SK-N-SH (cell line): ENCODE data around the gene MAGEA8. TPM values are rescaled to one million over a fixed set of nuclear protein-coding genes. Genes with fewer than 3 reads are reported as not detected.
"Not testable (repeated sequence)": the region's sequence is repeated elsewhere in the genome, so short reads cannot be mapped to it uniquely, and the experiment has no call there.

Experiments used
- CTCF ChIA-PET: fragments of 300-600, 350-600 bp; formaldehyde crosslinking; extraction: SDS; loops from one replicate; lab custom pipeline; 2021; lab: Yijun Ruan, JAX
- POLR2A ChIA-PET: fragments of 350-600 bp; sonication (Branson Sonifier 250); formaldehyde crosslinking; extraction: SDS; loops from one replicate; lab custom pipeline; 2020; ENCODE audit warnings: antibody characterized with exemption, inconsistent platforms; lab: Yijun Ruan, JAX
- DNase-seq: peaks from one replicate; pipeline ENCODE4 v3.0.0; 2012
- H2AFZ ChIP-seq: fragments of 200-600 bp; sonication (generic); 2 replicates; pipeline ENCODE4 v1.8.1; 2016; ENCODE audit warnings: antibody characterized with exemption, mild to moderate bottlenecking, low read depth
- H3F3A ChIP-seq: fragments of 200-600 bp; sonication (generic); replicated peaks from 2 replicates; pipeline ENCODE3; 2016; ENCODE audit warnings: antibody characterized with exemption, mild to moderate bottlenecking; ENCODE audit not compliant: insufficient read depth
- H3K27ac ChIP-seq, 2 experiments: fragments of 200-500 bp in 1 of 2; fragments of 200-600 bp in 1 of 2; sonication (Bioruptor generic) in 1 of 2; sonication (generic), shearing (Covaris generic) in 1 of 2; 2 replicates each; pipeline versions ENCODE4 v1.5.1 to v1.6.1; 2014 to 2016; ENCODE audit warnings: low read depth in 2 of 2, inconsistent platforms in 1 of 2, low read length in 1 of 2, mild to moderate bottlenecking in 1 of 2, mixed read lengths in 1 of 2
- H3K27me3 ChIP-seq: fragments of 200-600 bp; sonication (generic), shearing (Covaris generic); 2 replicates; pipeline ENCODE4 v1.6.1; 2016; ENCODE audit warnings: mixed run types; ENCODE audit not compliant: insufficient read depth
- H3K36me3 ChIP-seq, 2 experiments: fragments of 200-500 bp in 1 of 2; fragments of 200-600 bp in 1 of 2; sonication (Bioruptor generic) in 1 of 2; sonication (generic) in 1 of 2; replicated peaks in 1 of 2; 2 replicates each; pipeline versions ENCODE3 to v1.5.1; 2014 to 2016; ENCODE audit warnings: low read length in 1 of 2, mild to moderate bottlenecking in 1 of 2; ENCODE audit not compliant: insufficient read depth in 2 of 2, control insufficient read depth in 1 of 2
- H3K4me1 ChIP-seq, 2 experiments: fragments of 200-500 bp in 1 of 2; fragments of 200-600 bp in 1 of 2; sonication (Bioruptor generic) in 1 of 2; sonication (generic), shearing (Covaris generic) in 1 of 2; 2 replicates each; pipeline versions ENCODE4 v1.5.1 to v1.6.1; 2014 to 2016; ENCODE audit warnings: low read depth in 1 of 2, low read length in 1 of 2, mixed run types in 1 of 2; ENCODE audit not compliant: insufficient read depth in 2 of 2, control insufficient read depth in 1 of 2
- H3K4me2 ChIP-seq: fragments of 200-600 bp; sonication (generic), shearing (Covaris generic); 2 replicates; pipeline ENCODE4 v1.6.1; 2017; ENCODE audit warnings: mixed run types
- H3K4me3 ChIP-seq, 2 experiments: fragments of 200-500 bp in 1 of 2; fragments of 200-600 bp in 1 of 2; sonication (Bioruptor generic) in 1 of 2; sonication (generic), shearing (Covaris generic) in 1 of 2; 2 replicates each; pipeline versions ENCODE4 v1.5.1 to v1.8.1; 2014 to 2016; ENCODE audit warnings: low read depth in 2 of 2, inconsistent platforms in 1 of 2, low read length in 1 of 2, mild to moderate bottlenecking in 1 of 2, mixed read lengths in 1 of 2, moderate library complexity in 1 of 2
- H3K79me2 ChIP-seq: fragments of 200-600 bp; sonication (generic); 2 replicates; pipeline ENCODE4 v1.8.1; 2017; ENCODE audit warnings: mild to moderate bottlenecking; ENCODE audit not compliant: insufficient read depth
- H3K9ac ChIP-seq: fragments of 200-600 bp; sonication (generic); 2 replicates; pipeline ENCODE4 v1.6.1; 2017; ENCODE audit warnings: mixed run types
- H3K9me2 ChIP-seq: fragments of 200-600 bp; sonication (generic); 2 replicates; pipeline ENCODE4 v1.6.1; 2017; ENCODE audit warnings: mixed run types
- H3K9me3 ChIP-seq: fragments of 200-600 bp; sonication (generic); 2 replicates; pipeline ENCODE4 v1.6.1; 2017; ENCODE audit warnings: mixed run types, mild to moderate bottlenecking, moderate library complexity
- H4K20me1 ChIP-seq: fragments of 200-600 bp; sonication (generic); 2 replicates; pipeline ENCODE4 v1.6.1; 2017; ENCODE audit warnings: mild to moderate bottlenecking, mixed run types; ENCODE audit not compliant: insufficient read depth
- CHD2 ChIP-seq: fragments of 150-350 bp; IDR thresholded peaks from 2 replicates; pipeline ENCODE4 v1.6.1; 2018; ENCODE audit warnings: low read length; ENCODE audit not compliant: partially characterized antibody
- EP300 ChIP-seq, 2 experiments: IDR thresholded peaks; 2 replicates each; pipeline versions ENCODE4 v1.4.0 to v1.6.1; 2012; ENCODE audit warnings: borderline replicate concordance in 1 of 2, low read depth in 1 of 2, low read length in 1 of 2
- FOSL2 ChIP-seq: IDR thresholded peaks from 2 replicates; pipeline ENCODE4 v1.4.0; 2012; ENCODE audit warnings: low read depth, mild to moderate bottlenecking, moderate library complexity, borderline replicate concordance
- GATA2 ChIP-seq: sonication (generic); formaldehyde crosslinking; IDR thresholded peaks from 2 replicates; pipeline ENCODE4 v1.5.0; 2020; ENCODE audit warnings: mild to moderate bottlenecking, missing genetic modification reagents
- NFIC ChIP-seq: IDR thresholded peaks from 2 replicates; pipeline ENCODE4 v1.4.0; 2012; ENCODE audit warnings: borderline replicate concordance
- RAD21 ChIP-seq: IDR thresholded peaks from 2 replicates; pipeline ENCODE4 v1.6.1; 2012; ENCODE audit warnings: mild to moderate bottlenecking, low read length
- RXRA ChIP-seq: IDR thresholded peaks from 2 replicates; pipeline ENCODE4 v1.4.0; 2012; ENCODE audit warnings: low read depth, mild to moderate bottlenecking, borderline replicate concordance
- SIN3A ChIP-seq: IDR thresholded peaks from 2 replicates; pipeline ENCODE4 v1.6.1; 2012; ENCODE audit warnings: low read depth, mild to moderate bottlenecking, low read length, moderate library complexity, borderline replicate concordance
- WGBS: methylation state at CpG from one replicate; pipeline ENCODE4 v1.1.6; 2017; ENCODE audit warnings: low lambda C conversion rate; 5-methylcytosine and 5-hydroxymethylcytosine counted together
- polyA plus RNA-seq, 3 experiments: library from polyadenylated mRNA; depleted of rRNA; stranded (reverse); fragments of >200 nt; gene quantifications; 2 replicates each; pipeline ENCODE4 v1.2.3, GENCODE V29; 2012
- TF ChIP-seq, protein P1 (sequence below): IDR thresholded peaks from 2 replicates; pipeline ENCODE4 v1.6.1; 2012; ENCODE audit warnings: mild to moderate bottlenecking, low read depth, low read length, moderate library complexity
- TF ChIP-seq, protein P2 (sequence below): fragments of 200-600 bp; sonication (generic); IDR thresholded peaks from 2 replicates; pipeline ENCODE4 v1.6.1; 2017; ENCODE audit warnings: antibody characterized with exemption, mild to moderate bottlenecking, moderate library complexity
- TF ChIP-seq, protein P3 (sequence below): fragments of 150-350 bp; IDR thresholded peaks from 2 replicates; pipeline ENCODE4 v1.6.1; 2016; ENCODE audit warnings: mild to moderate bottlenecking, low read depth, low read length

MAGEA8 gene, protein sequence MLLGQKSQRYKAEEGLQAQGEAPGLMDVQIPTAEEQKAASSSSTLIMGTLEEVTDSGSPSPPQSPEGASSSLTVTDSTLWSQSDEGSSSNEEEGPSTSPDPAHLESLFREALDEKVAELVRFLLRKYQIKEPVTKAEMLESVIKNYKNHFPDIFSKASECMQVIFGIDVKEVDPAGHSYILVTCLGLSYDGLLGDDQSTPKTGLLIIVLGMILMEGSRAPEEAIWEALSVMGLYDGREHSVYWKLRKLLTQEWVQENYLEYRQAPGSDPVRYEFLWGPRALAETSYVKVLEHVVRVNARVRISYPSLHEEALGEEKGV
- polyA plus RNA-seq (2012; rRNA removed): 0.15 and 0.20 TPM in 2 replicates
- polyA plus RNA-seq (2012; cell fraction: cytosol; rRNA removed): 0.14 and 0.23 TPM in 2 replicates
- polyA plus RNA-seq (2012; cell fraction: nucleus; rRNA removed): 0.05 and 0.08 TPM in 2 replicates

DNA sequence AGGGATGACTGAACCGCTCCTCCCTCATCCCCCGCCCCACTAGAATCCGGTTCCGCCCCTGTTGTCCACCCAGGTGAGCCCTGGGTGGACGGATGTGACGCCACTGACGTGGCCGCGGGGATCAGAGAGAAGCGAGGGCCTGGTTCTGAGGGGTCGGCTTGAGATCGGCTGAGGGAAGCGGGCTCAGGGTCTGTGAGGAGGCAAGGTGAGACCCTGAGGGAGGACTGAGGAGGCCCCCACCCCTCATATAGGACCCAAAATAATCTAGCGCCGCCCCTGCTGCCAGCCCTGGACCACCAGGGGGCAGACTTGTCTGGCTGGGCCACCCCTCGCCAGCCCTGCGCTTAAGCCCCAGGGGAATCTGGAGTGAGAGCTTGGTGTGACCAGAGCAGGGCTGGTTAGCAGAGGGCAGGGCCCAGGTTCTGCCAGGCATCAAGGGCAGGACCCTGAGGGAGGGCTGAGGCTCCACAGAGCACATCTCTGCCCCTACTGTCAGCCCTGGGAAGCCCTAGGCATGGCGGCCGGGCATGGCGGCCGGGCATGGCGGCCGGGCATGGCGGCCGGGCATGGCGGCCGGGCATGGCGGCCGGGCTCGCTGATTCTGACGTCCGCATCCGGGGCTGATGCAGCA lies at the start of gene MAGEA8:
MAGEA8 (plus strand) TSS at position 103 of the 631 bp plus-strand sequence. CDS start 3,090 bp downstream, outside the sequence.
- POLR2A ChIA-PET: no interaction called here
- 20% methylated on average over 10 of the region's 33 CpGs for WGBS

DNA sequence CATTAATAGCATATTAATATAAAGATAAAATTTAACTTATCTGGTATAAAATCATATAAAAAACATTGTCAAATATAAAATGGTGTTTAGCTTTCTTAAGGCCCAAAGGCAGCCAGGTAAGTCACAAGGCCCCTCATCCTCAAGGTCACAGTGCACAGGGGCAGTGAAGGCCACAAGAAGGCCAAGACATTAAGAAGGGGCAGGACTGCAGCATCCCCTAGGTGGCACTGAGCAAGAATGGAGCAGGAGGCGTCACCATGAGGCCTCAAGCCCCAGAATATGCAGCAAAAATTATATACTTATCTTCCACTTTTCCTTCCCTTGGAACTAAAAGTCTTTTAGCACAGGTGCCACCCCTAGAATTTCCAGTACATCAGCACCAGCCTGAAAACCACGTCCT lies 49.5 kb upstream of the MAGEA8 start:
- ChIA-PET POLR2A (no interaction called here), CTCF (no interaction called here)
- Histone ChIP-seq H3K27ac (no peak overlapping the region), H3K9me2 (no peaks in the 10 kb centered on the region), H3K27me3 (peaks cover 11% of the 10 kb centered on the region; the same call in 1 of the 2 replicates), H3K4me3 (no peak overlapping the region), H3K9ac (no peak overlapping the region), H3K4me2 (no peak overlapping the region), H4K20me1 (no peaks in the 10 kb centered on the region), H2AFZ (no peak overlapping the region), H3K9me3 (no peaks in the 10 kb centered on the region), H3K36me3 (no peaks in the 10 kb centered on the region), H3K79me2 (no peaks in the 10 kb centered on the region), H3F3A (peaks cover 4% of the 10 kb centered on the region), H3K4me1 (no peaks in the 10 kb centered on the region)
- DNase-seq: no peak
- TF ChIP-seq FOSL2 (no peak), RXRA (no peak), GATA2 (CRISPR knock-in tag) (no peak), EP300 (IDR thresholded peaks at IDR 0.05; ENCODE audit: borderline replicate concordance in 1 of 2, low read depth in 1 of 2, low read length in 1 of 2) (no peak), NFIC (no peak), SIN3A (no peak), CHD2 (no peak)
- TF ChIP-seq, protein P1, sequence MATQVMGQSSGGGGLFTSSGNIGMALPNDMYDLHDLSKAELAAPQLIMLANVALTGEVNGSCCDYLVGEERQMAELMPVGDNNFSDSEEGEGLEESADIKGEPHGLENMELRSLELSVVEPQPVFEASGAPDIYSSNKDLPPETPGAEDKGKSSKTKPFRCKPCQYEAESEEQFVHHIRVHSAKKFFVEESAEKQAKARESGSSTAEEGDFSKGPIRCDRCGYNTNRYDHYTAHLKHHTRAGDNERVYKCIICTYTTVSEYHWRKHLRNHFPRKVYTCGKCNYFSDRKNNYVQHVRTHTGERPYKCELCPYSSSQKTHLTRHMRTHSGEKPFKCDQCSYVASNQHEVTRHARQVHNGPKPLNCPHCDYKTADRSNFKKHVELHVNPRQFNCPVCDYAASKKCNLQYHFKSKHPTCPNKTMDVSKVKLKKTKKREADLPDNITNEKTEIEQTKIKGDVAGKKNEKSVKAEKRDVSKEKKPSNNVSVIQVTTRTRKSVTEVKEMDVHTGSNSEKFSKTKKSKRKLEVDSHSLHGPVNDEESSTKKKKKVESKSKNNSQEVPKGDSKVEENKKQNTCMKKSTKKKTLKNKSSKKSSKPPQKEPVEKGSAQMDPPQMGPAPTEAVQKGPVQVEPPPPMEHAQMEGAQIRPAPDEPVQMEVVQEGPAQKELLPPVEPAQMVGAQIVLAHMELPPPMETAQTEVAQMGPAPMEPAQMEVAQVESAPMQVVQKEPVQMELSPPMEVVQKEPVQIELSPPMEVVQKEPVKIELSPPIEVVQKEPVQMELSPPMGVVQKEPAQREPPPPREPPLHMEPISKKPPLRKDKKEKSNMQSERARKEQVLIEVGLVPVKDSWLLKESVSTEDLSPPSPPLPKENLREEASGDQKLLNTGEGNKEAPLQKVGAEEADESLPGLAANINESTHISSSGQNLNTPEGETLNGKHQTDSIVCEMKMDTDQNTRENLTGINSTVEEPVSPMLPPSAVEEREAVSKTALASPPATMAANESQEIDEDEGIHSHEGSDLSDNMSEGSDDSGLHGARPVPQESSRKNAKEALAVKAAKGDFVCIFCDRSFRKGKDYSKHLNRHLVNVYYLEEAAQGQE: no peak
- WGBS: 33% methylated on average over 2 of the region's 2 CpGs

More for the DNA sequence above, at the start of gene MAGEA8:
- no peaks in the 10 kb centered on the region for H3K4me1 ChIP-seq
- TF ChIP-seq, protein P2, sequence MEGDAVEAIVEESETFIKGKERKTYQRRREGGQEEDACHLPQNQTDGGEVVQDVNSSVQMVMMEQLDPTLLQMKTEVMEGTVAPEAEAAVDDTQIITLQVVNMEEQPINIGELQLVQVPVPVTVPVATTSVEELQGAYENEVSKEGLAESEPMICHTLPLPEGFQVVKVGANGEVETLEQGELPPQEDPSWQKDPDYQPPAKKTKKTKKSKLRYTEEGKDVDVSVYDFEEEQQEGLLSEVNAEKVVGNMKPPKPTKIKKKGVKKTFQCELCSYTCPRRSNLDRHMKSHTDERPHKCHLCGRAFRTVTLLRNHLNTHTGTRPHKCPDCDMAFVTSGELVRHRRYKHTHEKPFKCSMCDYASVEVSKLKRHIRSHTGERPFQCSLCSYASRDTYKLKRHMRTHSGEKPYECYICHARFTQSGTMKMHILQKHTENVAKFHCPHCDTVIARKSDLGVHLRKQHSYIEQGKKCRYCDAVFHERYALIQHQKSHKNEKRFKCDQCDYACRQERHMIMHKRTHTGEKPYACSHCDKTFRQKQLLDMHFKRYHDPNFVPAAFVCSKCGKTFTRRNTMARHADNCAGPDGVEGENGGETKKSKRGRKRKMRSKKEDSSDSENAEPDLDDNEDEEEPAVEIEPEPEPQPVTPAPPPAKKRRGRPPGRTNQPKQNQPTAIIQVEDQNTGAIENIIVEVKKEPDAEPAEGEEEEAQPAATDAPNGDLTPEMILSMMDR: peak; percentile 45; the same call in 1 of the 2 replicates
- TF ChIP-seq, protein P3, sequence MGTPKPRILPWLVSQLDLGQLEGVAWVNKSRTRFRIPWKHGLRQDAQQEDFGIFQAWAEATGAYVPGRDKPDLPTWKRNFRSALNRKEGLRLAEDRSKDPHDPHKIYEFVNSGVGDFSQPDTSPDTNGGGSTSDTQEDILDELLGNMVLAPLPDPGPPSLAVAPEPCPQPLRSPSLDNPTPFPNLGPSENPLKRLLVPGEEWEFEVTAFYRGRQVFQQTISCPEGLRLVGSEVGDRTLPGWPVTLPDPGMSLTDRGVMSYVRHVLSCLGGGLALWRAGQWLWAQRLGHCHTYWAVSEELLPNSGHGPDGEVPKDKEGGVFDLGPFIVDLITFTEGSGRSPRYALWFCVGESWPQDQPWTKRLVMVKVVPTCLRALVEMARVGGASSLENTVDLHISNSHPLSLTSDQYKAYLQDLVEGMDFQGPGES: no peak
- peak; percentile 5; the same call in 1 of the 2 replicates for TF ChIP-seq RAD21
- TF ChIP-seq, all 33 proteins: peak for 2
- H3K79me2 ChIP-seq: no peaks in the 10 kb centered on the region
- no peak within 1 kb of the TSS for H3K27ac ChIP-seq
- H3K9me3 ChIP-seq: no peaks in the 10 kb centered on the region
- no peak within 1 kb of the TSS for H3K4me3 ChIP-seq
- H3K27me3 ChIP-seq: 0 out of 2 replicates have a peak, but pooled peaks cover 8% of the 10 kb centered on the region
- no peaks in the 10 kb centered on the region for H3K9me2 ChIP-seq
- no peaks in the 10 kb centered on the region for H4K20me1 ChIP-seq
- DNase-seq: peak; percentile 45
- CTCF ChIA-PET: interaction anchor here (0.6 to 1.5 kb wide), 3 partner anchors 9 to 350 kb away, joined by 3 to 4 read pairs (median 3); no protein-coding TSS in a partner anchor
- no peak within 1 kb of the TSS for H2AFZ ChIP-seq
- H3F3A ChIP-seq: no peaks in the 10 kb centered on the region
- no peak within 1 kb of the TSS for H3K9ac ChIP-seq
- H3K4me2 ChIP-seq: no peak within 1 kb of the TSS
- H3K36me3 ChIP-seq: no peaks in the 10 kb centered on the region

DNA sequence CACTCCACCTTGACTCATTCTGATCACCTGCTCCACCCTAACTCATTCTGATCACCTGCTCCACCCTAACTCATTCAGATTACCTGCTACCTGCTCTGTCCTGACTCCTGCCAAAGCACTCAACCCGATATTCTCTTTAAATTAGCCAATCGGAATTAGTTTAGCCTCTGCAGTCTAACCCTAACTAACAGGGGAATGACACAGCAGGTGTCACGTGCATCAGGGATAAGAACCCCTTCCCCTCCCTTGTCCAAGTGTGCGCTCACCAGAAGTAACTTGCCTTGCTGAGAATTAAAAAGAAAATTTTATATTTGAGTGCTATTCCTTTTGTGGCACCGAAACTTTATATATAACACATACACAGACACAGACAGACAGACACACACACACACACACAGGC lies 44.3 kb upstream of the MAGEA8 start:
- H3K27ac ChIP-seq, H3K79me2 ChIP-seq, POLR2A ChIA-PET, DNase-seq, H3K9ac ChIP-seq, H2AFZ ChIP-seq, H3F3A ChIP-seq, H3K9me3 ChIP-seq, H3K36me3 ChIP-seq, H3K4me3 ChIP-seq, H3K4me1 ChIP-seq, H3K9me2 ChIP-seq, H4K20me1 ChIP-seq, H3K4me2 ChIP-seq: not testable (repeated sequence)
- CTCF ChIA-PET: interaction anchor here (0.9 kb wide), 1 partner anchor 38 kb away, joined by 3 read pairs; no protein-coding TSS in a partner anchor
- 3% methylated on average over 5 of the region's 5 CpGs for WGBS
- H3K27me3 ChIP-seq: peaks cover 12% of the 10 kb centered on the region; the same call in 1 of the 2 replicates
